Measurements from ENCODE around the gene C4BPA. TPM values are rescaled to one million over a fixed set of nuclear protein-coding genes. Genes with fewer than 3 reads are reported as not detected.

C4BPA gene
- total and polyA plus RNA-seq, 9 of the 15 experiments (the other 6 are each of a cell fraction or from before 2014, with no cell fraction given) = 0.04 to 0.22 (median 0.11) TPM; not detected in 3

DNA sequence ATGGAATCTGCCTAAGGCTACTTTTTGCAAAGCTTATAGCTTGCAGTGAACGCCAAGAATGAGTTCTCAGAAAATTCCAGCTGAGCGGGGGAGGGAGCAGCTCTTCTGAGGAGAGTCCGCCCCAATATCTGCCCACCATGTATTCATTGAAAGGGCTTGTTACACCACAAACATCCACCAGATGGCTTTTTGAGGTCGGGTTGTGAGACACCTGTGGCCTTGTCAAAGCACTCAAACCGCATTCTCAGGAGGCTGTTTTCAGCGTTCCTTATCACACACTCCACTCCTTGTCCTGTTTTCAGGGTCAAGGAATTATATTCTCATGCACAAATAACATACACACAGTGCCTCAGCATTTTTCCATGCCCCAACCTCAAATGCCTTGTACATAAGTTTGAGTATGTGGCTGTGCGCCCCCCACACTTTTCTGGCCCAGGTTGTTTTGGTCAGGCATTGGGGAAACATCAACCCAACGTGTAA, 19.3 kb upstream of the C4BPA start (continued):
- TF ChIP-seq, protein P1, sequence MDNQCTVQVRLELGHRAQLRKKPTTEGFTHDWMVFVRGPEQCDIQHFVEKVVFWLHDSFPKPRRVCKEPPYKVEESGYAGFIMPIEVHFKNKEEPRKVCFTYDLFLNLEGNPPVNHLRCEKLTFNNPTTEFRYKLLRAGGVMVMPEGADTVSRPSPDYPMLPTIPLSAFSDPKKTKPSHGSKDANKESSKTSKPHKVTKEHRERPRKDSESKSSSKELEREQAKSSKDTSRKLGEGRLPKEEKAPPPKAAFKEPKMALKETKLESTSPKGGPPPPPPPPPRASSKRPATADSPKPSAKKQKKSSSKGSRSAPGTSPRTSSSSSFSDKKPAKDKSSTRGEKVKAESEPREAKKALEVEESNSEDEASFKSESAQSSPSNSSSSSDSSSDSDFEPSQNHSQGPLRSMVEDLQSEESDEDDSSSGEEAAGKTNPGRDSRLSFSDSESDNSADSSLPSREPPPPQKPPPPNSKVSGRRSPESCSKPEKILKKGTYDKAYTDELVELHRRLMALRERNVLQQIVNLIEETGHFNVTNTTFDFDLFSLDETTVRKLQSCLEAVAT (IDR thresholded peaks at IDR 0.05) = peak; percentile 40 to 90; a peak in 3 of 4 replicates
- TF ChIP-seq NFIX (CRISPR knock-in tag; IDR thresholded peaks at IDR 0.05; ENCODE audit: low read depth) (no peak), RCOR1 (IDR thresholded peaks at IDR 0.05; ENCODE audit: borderline replicate concordance in 1 of 2, low read depth in 2 of 2, low read length in 2 of 2) (peak in 1 of 2 experiments; percentile 89; a peak in 2 of 4 replicates), MBD2 (IDR thresholded peaks at IDR 0.05; ENCODE audit: borderline replicate concordance, low read depth) (no peak), CSDE1 (IDR thresholded peaks at IDR 0.05) (no peak), SMARCA4 (IDR thresholded peaks at IDR 0.05) (peak; percentile 85), TSC22D4 (tag; IDR thresholded peaks at IDR 0.05) (no peak), PRPF4 (IDR thresholded peaks at IDR 0.05; ENCODE audit: insufficient read depth, low read depth, low read length, poor library complexity, severe bottlenecking) (no peak), ZNF263 (CRISPR knock-in tag; IDR thresholded peaks at IDR 0.05; ENCODE audit: borderline replicate concordance) (peak; percentile 51; the same call in 1 of the 2 replicates), NUFIP1 (IDR thresholded peaks at IDR 0.05; ENCODE audit: partially characterized antibody) (no peak), NFATC3 (IDR thresholded peaks at IDR 0.05) (no peak), FOXA1 (IDR thresholded peaks at IDR 0.05; ENCODE audit: borderline replicate concordance) (no peak)
- TF ChIP-seq, protein P2, sequence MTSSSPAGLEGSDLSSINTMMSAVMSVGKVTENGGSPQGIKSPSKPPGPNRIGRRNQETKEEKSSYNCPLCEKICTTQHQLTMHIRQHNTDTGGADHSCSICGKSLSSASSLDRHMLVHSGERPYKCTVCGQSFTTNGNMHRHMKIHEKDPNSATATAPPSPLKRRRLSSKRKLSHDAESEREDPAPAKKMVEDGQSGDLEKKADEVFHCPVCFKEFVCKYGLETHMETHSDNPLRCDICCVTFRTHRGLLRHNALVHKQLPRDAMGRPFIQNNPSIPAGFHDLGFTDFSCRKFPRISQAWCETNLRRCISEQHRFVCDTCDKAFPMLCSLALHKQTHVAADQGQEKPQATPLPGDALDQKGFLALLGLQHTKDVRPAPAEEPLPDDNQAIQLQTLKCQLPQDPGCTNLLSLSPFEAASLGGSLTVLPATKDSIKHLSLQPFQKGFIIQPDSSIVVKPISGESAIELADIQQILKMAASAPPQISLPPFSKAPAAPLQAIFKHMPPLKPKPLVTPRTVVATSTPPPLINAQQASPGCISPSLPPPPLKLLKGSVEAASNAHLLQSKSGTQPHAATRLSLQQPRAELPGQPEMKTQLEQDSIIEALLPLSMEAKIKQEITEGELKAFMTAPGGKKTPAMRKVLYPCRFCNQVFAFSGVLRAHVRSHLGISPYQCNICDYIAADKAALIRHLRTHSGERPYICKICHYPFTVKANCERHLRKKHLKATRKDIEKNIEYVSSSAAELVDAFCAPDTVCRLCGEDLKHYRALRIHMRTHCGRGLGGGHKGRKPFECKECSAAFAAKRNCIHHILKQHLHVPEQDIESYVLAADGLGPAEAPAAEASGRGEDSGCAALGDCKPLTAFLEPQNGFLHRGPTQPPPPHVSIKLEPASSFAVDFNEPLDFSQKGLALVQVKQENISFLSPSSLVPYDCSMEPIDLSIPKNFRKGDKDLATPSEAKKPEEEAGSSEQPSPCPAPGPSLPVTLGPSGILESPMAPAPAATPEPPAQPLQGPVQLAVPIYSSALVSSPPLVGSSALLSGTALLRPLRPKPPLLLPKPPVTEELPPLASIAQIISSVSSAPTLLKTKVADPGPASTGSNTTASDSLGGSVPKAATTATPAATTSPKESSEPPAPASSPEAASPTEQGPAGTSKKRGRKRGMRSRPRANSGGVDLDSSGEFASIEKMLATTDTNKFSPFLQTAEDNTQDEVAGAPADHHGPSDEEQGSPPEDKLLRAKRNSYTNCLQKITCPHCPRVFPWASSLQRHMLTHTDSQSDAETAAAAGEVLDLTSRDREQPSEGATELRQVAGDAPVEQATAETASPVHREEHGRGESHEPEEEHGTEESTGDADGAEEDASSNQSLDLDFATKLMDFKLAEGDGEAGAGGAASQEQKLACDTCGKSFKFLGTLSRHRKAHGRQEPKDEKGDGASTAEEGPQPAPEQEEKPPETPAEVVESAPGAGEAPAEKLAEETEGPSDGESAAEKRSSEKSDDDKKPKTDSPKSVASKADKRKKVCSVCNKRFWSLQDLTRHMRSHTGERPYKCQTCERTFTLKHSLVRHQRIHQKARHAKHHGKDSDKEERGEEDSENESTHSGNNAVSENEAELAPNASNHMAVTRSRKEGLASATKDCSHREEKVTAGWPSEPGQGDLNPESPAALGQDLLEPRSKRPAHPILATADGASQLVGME (CRISPR knock-in tag; IDR thresholded peaks at IDR 0.05) = no peak
- TF ChIP-seq, protein P3, sequence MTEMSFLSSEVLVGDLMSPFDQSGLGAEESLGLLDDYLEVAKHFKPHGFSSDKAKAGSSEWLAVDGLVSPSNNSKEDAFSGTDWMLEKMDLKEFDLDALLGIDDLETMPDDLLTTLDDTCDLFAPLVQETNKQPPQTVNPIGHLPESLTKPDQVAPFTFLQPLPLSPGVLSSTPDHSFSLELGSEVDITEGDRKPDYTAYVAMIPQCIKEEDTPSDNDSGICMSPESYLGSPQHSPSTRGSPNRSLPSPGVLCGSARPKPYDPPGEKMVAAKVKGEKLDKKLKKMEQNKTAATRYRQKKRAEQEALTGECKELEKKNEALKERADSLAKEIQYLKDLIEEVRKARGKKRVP (CRISPR knock-in tag; IDR thresholded peaks at IDR 0.05) = 0 out of 2 replicates have a peak, but pooled peaks have one; percentile 40
- TF ChIP-seq, protein P4, sequence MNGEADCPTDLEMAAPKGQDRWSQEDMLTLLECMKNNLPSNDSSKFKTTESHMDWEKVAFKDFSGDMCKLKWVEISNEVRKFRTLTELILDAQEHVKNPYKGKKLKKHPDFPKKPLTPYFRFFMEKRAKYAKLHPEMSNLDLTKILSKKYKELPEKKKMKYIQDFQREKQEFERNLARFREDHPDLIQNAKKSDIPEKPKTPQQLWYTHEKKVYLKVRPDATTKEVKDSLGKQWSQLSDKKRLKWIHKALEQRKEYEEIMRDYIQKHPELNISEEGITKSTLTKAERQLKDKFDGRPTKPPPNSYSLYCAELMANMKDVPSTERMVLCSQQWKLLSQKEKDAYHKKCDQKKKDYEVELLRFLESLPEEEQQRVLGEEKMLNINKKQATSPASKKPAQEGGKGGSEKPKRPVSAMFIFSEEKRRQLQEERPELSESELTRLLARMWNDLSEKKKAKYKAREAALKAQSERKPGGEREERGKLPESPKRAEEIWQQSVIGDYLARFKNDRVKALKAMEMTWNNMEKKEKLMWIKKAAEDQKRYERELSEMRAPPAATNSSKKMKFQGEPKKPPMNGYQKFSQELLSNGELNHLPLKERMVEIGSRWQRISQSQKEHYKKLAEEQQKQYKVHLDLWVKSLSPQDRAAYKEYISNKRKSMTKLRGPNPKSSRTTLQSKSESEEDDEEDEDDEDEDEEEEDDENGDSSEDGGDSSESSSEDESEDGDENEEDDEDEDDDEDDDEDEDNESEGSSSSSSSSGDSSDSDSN (IDR thresholded peaks at IDR 0.05; ENCODE audit: borderline replicate concordance in 1 of 2, low read depth in 2 of 2, low read length in 2 of 2) = no peak
- TF ChIP-seq, protein P5, sequence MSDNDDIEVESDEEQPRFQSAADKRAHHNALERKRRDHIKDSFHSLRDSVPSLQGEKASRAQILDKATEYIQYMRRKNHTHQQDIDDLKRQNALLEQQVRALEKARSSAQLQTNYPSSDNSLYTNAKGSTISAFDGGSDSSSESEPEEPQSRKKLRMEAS (CRISPR knock-in tag; IDR thresholded peaks at IDR 0.05) = peak; percentile 49

All from K562 (cell line).